Activated T-cell treated with anti-CD3 and anti-CD28 coated beads, Interleukin-2, amount 50 U/mL, for 72 hours (primary cell): ENCODE measurements around the gene SORD. TPM values are rescaled to one million over a fixed set of nuclear protein-coding genes. Genes with fewer than 3 reads are reported as not detected.

Experiments used
- ATAC-seq, 2 donors: fragments of 150-1000 bp; cut with Tn5 transposase; replicated peaks in 1 of 2; 2 replicates each; pipeline ENCODE4 v1.10.0; 2021; ENCODE audit warnings: moderate library complexity in 2 of 2, mild to moderate bottlenecking in 1 of 2
- DNase-seq, 2 donors: peaks; one replicate each; pipeline ENCODE4 v3.0.0; 2021 to 2022; ENCODE audit warnings: mixed read lengths in 1 of 2
- H3K27ac Mint-ChIP-seq: one replicate; pipeline ENCODE4 v1.8.0; 2022; ENCODE audit warnings: mild to moderate bottlenecking, moderate library complexity, mixed read lengths
- H3K27me3 Mint-ChIP-seq: one replicate; pipeline ENCODE4 v1.8.0; 2022; ENCODE audit warnings: low read depth, mixed read lengths
- H3K36me3 Mint-ChIP-seq, 2 donors: one replicate each; pipeline ENCODE4 v1.8.0; 2022; ENCODE audit warnings: mixed read lengths in 2 of 2, mild to moderate bottlenecking in 1 of 2; ENCODE audit not compliant: insufficient read depth in 2 of 2
- H3K4me1 Mint-ChIP-seq: one replicate; pipeline ENCODE4 v1.8.0; 2022; ENCODE audit warnings: low read depth, mixed read lengths
- H3K4me3 Mint-ChIP-seq, 2 donors: one replicate each; pipeline ENCODE4 v1.8.0; 2022; ENCODE audit warnings: mild to moderate bottlenecking in 2 of 2, mixed read lengths in 2 of 2, moderate library complexity in 2 of 2
- H3K9me3 Mint-ChIP-seq, 2 donors: one replicate each; pipeline ENCODE4 v1.8.0; 2022; ENCODE audit warnings: mixed read lengths in 2 of 2
- total RNA-seq, 2 donors: library from RNA; stranded (reverse); gene quantifications; one replicate each; pipeline ENCODE4 v1.2.3, GENCODE V29; 2022

Gene SORD
- total RNA-seq, 2 donors from 2014 or later: 10.0 to 17.6 TPM

GRCh38 chr15:45113380-45113990 is 90.5 kb downstream of the SORD start:
- Mint-ChIP-seq H3K27ac (no peak overlapping the region), H3K9me3 (no peaks in the 10 kb centered on the region), H3K4me1 (peaks cover 30% of the 10 kb centered on the region), H3K4me3 (peak overlapping the region; percentile 68 to 72), H3K36me3 (peaks cover 0 to 1% of the 10 kb centered on the region in 2 donors), H3K27me3 (peaks cover 87% of the 10 kb centered on the region)
- ATAC-seq (no peak), DNase-seq (no peak)

DNA sequence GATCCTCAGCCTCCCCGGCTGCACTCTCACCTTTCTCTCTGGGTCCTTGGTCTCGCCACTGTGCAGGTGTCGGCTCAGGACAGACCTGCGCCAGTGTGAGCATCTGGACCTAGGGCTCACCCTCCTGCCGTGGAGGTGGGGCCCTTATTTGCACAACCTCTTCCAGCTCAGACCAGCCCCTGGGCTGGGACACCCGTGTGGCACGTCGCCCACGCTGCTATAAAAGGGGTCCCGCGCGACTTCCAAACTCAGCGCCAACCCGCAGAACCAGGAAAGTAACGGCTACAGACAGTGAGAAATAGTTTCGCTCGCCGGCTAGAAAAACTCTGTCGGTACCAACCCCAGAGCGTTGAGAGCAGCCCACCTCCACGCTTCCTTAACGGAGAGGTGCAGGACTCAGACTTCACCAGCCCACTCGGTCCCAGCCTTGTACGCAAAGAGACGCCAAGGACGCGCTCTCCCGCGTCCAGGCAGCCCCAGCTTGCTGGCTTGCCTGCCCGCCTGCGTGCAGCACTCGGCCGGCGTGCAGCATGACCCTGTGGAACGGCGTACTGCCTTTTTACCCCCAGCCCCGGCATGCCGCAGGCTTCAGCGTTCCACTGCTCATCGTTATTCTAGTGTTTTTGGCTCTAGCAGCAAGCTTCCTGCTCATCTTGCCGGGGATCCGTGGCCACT is 91.2 kb downstream of the SORD start, which contains the start of the genes DUOX2 and DUOXA2:
TSS of gene DUOX2 (minus strand) at position 97 of the 675 bp plus-strand sequence. CDS start 761 bp downstream, outside the sequence.
TSS of gene DUOXA2 (plus strand) at position 251 of the 675 bp plus-strand sequence. CDS start at position 531, 280 bp downstream.
- H3K36me3 Mint-ChIP-seq: peaks cover 0 to 1% of the 10 kb centered on the region in 2 donors
- H3K4me3 Mint-ChIP-seq: peak within 1 kb of the TSS; percentile 68 to 72
- H3K27ac Mint-ChIP-seq: no peak within 1 kb of the TSS
- DNase-seq: no peak
- peaks cover 85% of the 10 kb centered on the region for H3K27me3 Mint-ChIP-seq
- peaks cover 30% of the 10 kb centered on the region for H3K4me1 Mint-ChIP-seq
- H3K9me3 Mint-ChIP-seq: no peaks in the 10 kb centered on the region
- no peak for ATAC-seq

DNA sequence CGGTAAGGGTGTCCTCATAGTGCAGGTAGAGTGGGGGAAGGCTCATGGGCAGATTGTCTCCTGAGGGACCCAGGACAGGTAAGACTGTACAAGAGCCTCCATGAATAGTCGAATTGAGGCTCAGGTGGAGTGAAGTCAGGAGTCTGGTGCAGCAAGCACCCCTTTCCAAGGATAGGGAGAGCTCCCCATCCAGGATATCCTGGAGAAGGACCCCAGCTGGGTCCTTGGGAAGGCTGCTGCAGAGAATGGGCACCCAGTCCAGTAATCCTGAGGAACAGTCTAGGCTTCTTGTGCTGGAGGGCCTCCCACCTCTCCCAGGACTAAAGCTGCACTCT is 91.7 kb downstream of the SORD start:
- Mint-ChIP-seq H3K27me3 (peaks cover 85% of the 10 kb centered on the region), H3K9me3 (no peaks in the 10 kb centered on the region), H3K27ac (no peak overlapping the region), H3K4me1 (peaks cover 30% of the 10 kb centered on the region), H3K4me3 (peak overlapping the region; percentile 14 to 47), H3K36me3 (peaks cover 0 to 1% of the 10 kb centered on the region in 2 donors)
- ATAC-seq (no peak), DNase-seq (no peak)

- Mint-ChIP-seq H3K4me1 (peaks cover 30% of the 10 kb centered on the region), H3K9me3 (no peaks in the 10 kb centered on the region), H3K27me3 (peaks cover 81% of the 10 kb centered on the region), H3K4me3 (no peak overlapping the region), H3K36me3 (peaks cover 0 to 1% of the 10 kb centered on the region in 2 donors), H3K27ac (no peak overlapping the region)
- DNase-seq (no peak), ATAC-seq (no peak)
Measured at GRCh38 chr15:45115312-45115820, 92.4 kb downstream of the SORD start.

DNA sequence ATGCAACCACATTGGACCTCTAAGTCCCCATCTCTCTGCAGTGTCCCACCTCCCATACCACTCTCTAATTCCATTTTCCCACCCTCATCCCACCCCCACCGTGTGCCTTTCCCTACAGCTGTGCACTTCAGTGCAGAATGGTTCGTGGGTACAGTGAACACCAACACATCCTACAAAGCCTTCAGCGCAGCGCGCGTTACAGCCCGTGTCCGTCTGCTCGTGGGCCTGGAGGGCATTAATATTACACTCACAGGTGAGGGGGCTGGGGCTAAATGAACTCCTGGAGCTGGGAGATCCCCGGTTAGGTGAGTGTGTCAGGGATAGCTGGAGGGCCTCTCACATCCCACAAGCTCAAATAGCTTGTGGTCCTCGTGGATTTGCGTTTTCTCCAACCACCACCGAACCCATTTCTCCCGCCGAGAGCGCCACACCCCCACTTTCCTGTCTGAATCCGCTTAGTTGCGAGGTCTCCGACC is 93.0 kb downstream of the SORD start:
- DNase-seq (no peak), ATAC-seq (no peak)
- Mint-ChIP-seq H3K4me3 (peak overlapping the region; percentile 5 to 57), H3K27ac (no peak overlapping the region), H3K27me3 (peaks cover 78% of the 10 kb centered on the region), H3K4me1 (peaks cover 30% of the 10 kb centered on the region), H3K36me3 (peaks cover 0 to 1% of the 10 kb centered on the region in 2 donors), H3K9me3 (no peaks in the 10 kb centered on the region)

DNA sequence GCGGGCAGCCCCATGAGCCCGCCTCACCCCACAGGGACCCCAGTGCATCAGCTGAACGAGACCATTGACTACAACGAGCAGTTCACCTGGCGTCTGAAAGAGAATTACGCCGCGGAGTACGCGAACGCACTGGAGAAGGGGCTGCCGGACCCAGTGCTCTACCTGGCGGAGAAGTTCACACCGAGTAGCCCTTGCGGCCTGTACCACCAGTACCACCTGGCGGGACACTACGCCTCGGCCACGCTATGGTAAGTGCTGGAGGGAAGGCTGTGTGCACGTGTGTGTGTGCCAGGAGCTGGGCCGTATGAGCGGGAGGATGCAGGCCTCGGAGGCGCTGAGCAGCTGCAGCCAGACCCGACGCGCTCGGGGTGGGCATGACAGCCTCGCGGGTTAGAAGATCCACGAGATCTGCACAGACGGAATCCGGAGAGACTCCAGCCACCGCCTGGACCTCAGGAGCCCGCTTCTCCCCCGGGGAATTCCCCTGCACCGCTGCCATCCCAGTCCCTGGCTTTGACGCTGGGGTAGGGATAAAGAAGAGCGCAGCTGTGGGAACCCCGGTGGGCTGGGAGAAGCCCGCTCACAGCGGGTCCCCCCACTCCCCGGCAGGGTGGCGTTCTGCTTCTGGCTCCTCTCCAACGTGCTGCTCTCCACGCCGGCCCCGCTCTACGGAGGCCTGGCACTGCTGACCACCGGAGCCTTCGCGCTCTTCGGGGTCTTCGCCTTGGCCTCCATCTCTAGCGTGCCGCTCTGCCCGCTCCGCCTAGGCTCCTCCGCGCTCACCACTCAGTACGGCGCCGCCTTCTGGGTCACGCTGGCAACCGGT is 93.7 kb downstream of the SORD start:
- Mint-ChIP-seq H3K36me3 (peaks cover 0 to 1% of the 10 kb centered on the region in 2 donors), H3K4me3 (peak overlapping the region; percentile 72 to 74), H3K9me3 (no peaks in the 10 kb centered on the region), H3K27me3 (peaks cover 78% of the 10 kb centered on the region), H3K4me1 (peaks cover 30% of the 10 kb centered on the region), H3K27ac (no peak overlapping the region)
- no peak for ATAC-seq
- no peak for DNase-seq

GRCh38 chr15:45117308-45118130 is 94.5 kb downstream of the SORD start:
- Mint-ChIP-seq H3K27ac (no peak overlapping the region), H3K9me3 (no peaks in the 10 kb centered on the region), H3K4me1 (peaks cover 22% of the 10 kb centered on the region), H3K27me3 (peaks cover 70% of the 10 kb centered on the region), H3K36me3 (peaks cover 0 to 1% of the 10 kb centered on the region in 2 donors), H3K4me3 (peak overlapping the region; percentile 72 to 74)
- ATAC-seq (peak; percentile 28 to 35), DNase-seq (no peak)

DNA sequence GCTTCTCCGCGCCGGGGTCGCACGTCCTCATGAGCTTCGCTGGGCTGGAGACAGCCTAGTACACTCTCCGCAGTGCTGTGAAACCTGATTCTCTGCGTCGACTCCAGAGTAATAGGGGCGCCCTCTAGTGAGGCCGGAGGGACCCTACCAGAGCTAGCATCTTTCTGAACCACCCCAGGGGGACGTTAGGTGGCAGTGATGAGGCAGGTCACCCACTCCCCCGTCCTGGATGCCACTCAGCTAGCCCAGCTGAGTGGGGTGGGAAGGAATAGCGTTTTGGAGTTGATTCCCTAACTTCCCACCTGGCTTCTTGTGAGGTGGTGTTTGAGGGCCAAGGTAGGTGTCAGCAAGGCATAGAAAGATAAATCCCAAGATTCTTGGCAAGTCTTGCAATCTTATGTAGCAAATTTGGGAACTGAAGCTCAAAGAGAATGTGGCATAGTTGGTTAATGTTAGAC is 95.2 kb downstream of the SORD start:
- no peaks in the 10 kb centered on the region for H3K9me3 Mint-ChIP-seq
- DNase-seq: peak; percentile 89 to 90
- peak overlapping the region; percentile 72 to 74 for H3K4me3 Mint-ChIP-seq

DNA sequence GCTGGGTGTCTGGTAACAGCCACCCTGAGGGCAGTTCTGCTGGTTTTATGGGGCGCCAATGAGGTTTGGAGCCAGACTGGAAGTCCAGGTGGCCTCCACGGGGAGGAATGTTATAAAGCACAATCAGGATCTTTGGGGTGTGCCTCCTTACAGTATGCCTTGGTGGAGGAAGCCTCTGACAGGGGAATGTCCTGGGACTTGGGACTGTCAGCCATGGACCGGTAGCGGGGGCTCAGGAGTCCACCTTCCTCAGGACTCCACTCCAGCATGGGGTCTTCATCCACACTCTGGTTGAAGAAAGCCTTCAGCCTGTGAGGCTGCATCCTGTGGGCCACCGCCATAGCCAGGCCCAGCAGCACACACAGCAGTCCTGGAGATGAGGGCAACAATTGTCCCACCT is 96.0 kb downstream of the SORD start:
- no peak for ATAC-seq
- Mint-ChIP-seq H3K27ac (no peak overlapping the region), H3K4me1 (peaks cover 21% of the 10 kb centered on the region), H3K4me3 (no peak overlapping the region), H3K27me3 (peaks cover 63% of the 10 kb centered on the region), H3K9me3 (no peaks in the 10 kb centered on the region), H3K36me3 (peaks cover 0 to 1% of the 10 kb centered on the region in 2 donors)
- DNase-seq: no peak

More for the DNA sequence above, 95.2 kb downstream of the SORD start:
- Mint-ChIP-seq H3K27me3 (peaks cover 63% of the 10 kb centered on the region), H3K27ac (no peak overlapping the region), H3K4me1 (peaks cover 21% of the 10 kb centered on the region), H3K36me3 (peaks cover 0 to 1% of the 10 kb centered on the region in 2 donors)
- peak; percentile 95 to 97 for ATAC-seq

DNA sequence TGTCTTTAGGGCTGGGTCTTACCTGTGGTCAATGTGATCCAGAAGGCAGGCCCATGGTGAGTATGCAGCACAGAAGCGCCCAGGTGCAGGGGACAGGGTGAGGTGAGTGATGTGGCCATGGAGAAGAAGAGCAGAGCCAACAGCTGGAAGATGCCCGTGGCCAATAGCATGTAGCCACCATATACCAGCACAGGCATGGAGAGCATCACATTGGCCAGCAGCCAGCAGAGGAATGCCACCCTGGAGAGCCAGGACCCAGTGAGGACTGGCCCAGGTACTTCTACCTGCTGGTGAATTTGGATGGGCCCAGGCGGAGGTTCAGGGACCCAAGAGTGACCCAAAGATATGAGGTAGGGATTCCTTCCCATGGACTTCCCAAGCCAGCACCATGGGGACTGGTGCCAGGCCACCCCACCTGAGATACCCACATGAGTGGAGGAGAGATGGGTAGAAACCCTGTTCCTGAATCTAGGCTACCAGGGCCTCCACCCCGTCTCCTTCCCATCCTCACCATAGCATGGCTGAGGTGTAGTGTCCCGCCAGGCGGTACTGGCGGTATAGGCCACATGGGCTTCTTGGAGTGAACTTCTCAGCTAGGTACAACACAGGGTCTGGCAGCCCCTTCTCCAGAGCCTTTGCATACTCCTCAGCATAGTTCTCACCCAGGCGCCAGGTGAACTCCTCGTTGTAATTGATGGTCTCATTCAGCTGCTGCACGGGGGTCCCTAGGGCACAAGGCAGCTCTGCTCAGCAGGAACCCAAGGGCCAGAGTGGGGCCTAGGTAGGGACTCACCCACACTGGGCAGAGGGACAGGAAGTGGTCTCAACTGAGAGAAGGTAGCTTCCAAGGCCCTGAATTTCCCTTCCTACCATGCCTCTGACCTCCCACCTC is 97.3 kb downstream of the SORD start:
- ATAC-seq (no peak), DNase-seq (no peak)
- H3K27ac Mint-ChIP-seq: no peak overlapping the region
- peaks cover 0 to 1% of the 10 kb centered on the region in 2 donors for H3K36me3 Mint-ChIP-seq
- no peak overlapping the region for H3K4me3 Mint-ChIP-seq
- H3K9me3 Mint-ChIP-seq: no peaks in the 10 kb centered on the region
- peaks cover 21% of the 10 kb centered on the region for H3K4me1 Mint-ChIP-seq
- peaks cover 63% of the 10 kb centered on the region for H3K27me3 Mint-ChIP-seq

DNA sequence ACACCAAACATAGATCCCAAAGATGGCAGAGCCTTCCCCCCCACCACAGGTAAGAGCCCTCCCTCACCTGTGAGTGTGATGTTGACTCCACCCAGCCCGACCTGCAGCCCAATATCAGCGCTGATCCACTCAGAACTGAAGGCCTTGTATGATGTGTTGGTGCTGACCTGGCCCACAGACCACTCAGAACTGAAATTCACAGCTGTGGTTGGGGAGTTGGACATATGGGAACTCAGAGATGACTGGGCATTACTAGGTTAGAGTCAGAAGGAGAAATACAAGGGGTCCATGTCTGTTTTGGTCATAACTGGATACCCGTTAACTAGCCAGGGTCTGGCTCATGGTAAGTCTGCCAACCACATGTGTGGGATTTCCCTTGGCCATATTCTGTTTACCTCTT is 98.0 kb downstream of the SORD start:
- DNase-seq (no peak), ATAC-seq (no peak)
- H3K9me3 Mint-ChIP-seq: no peaks in the 10 kb centered on the region
- H3K4me3 Mint-ChIP-seq: no peak overlapping the region
- H3K4me1 Mint-ChIP-seq: peaks cover 21% of the 10 kb centered on the region
- peaks cover 63% of the 10 kb centered on the region for H3K27me3 Mint-ChIP-seq
- no peak overlapping the region for H3K27ac Mint-ChIP-seq
- H3K36me3 Mint-ChIP-seq: peaks cover 0 to 1% of the 10 kb centered on the region in 2 donors
